GM18517 (cell line): ENCODE measurements around the gene C1orf21.
"Not testable (repeated sequence)": the region's sequence is repeated elsewhere in the genome, so short reads cannot be mapped to it uniquely, and the experiment has no call there.

Source experiments
- ATAC-seq: cut with Tn5 transposase; IDR thresholded peaks from one replicate; pipeline ENCODE4 v1.9.1; 2021; ENCODE audit warnings: mild to moderate bottlenecking, moderate library complexity; ENCODE audit not compliant: unreplicated experiment

The C1orf21 gene

GRCh38 chr1:184386312-184387068 lies at the start of gene C1orf21:
C1orf21 (plus strand) TSS chr1:184387029; CDS start chr1:184477510, 90,481 bp downstream.
- peak; percentile 55 for ATAC-seq

GRCh38 chr1:184337865-184338264 lies 49.0 kb upstream of the C1orf21 start:
- not testable (repeated sequence) for ATAC-seq

- ATAC-seq: no peak
Measured at GRCh38 chr1:184340984-184341383, 45.8 kb upstream of the C1orf21 start.

GRCh38 chr1:184350573-184350972 lies 36.3 kb upstream of the C1orf21 start:
- no peak for ATAC-seq

GRCh38 chr1:184351416-184351975 lies 35.3 kb upstream of the C1orf21 start:
- no peak for ATAC-seq

GRCh38 chr1:184352776-184353175 lies 34.1 kb upstream of the C1orf21 start:
- ATAC-seq: no peak

GRCh38 chr1:184354719-184355118 lies 32.1 kb upstream of the C1orf21 start:
- no peak for ATAC-seq

- ATAC-seq: no peak
Measured at GRCh38 chr1:184356891-184357290, 29.9 kb upstream of the C1orf21 start.

- no peak for ATAC-seq
Measured at GRCh38 chr1:184358256-184358655, 28.6 kb upstream of the C1orf21 start.

GRCh38 chr1:184359909-184360308 lies 26.9 kb upstream of the C1orf21 start:
- ATAC-seq: no peak

GRCh38 chr1:184362876-184363275 lies 24.0 kb upstream of the C1orf21 start:
- no peak for ATAC-seq

GRCh38 chr1:184365699-184366098 lies 21.1 kb upstream of the C1orf21 start:
- ATAC-seq: no peak

GRCh38 chr1:184366997-184367396 lies 19.8 kb upstream of the C1orf21 start:
- no peak for ATAC-seq

- no peak for ATAC-seq
Measured at GRCh38 chr1:184367427-184368038, 19.3 kb upstream of the C1orf21 start.

GRCh38 chr1:184368354-184368753 lies 18.5 kb upstream of the C1orf21 start:
- ATAC-seq: no peak

- ATAC-seq: no peak
Measured at GRCh38 chr1:184370850-184371249, 16.0 kb upstream of the C1orf21 start.

- ATAC-seq: no peak
Measured at GRCh38 chr1:184373155-184373554, 13.7 kb upstream of the C1orf21 start.

- no peak for ATAC-seq
Measured at GRCh38 chr1:184376369-184376768, 10.5 kb upstream of the C1orf21 start.

- ATAC-seq: no peak
Measured at GRCh38 chr1:184379111-184379752, 7.6 kb upstream of the C1orf21 start.

- no peak for ATAC-seq
Measured at GRCh38 chr1:184380468-184380867, 6.4 kb upstream of the C1orf21 start.

- ATAC-seq: no peak
Measured at GRCh38 chr1:184383772-184384323, 3.0 kb upstream of the C1orf21 start.
